ENCODE data around the gene CMPK2. TPM values are rescaled to one million over a fixed set of nuclear protein-coding genes. Genes with fewer than 3 reads are reported as not detected.

CMPK2 gene
- total RNA-seq, 1 experiment from 2014 or later: 0.80 TPM

DNA sequence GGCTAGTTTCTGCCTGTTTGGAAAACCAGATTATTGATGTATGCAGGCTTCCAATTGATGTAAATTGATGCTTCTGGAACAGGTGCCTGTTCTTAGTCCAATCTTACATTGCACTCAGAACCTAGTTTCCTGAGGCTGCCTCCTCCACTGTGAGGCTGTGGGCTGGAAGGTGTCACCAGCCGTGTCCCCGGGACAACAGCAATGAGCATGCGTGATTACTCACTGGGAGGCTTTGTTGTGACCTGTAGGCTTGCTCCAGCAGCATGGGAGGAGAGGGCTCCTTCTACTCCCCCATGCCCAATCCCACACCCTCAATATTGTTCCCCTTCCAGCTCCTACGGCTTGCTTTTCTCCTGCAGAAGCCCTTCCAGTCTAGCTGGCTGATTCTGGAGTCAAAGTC, 23.0 kb upstream of the CMPK2 start:
- DNase-seq (ENCODE audit: low read depth, low spot score): no peak
- TF ChIP-seq POLR2AphosphoS5 (IDR thresholded peaks at IDR 0.05; ENCODE audit: low read depth, low read length): no peak
- TF ChIP-seq TCF7L2 (IDR thresholded peaks at IDR 0.05; ENCODE audit: low read depth, low read length): no peak
- TF ChIP-seq SIN3A (IDR thresholded peaks at IDR 0.05; ENCODE audit: borderline replicate concordance, insufficient read depth, low read depth, low read length): no peak
- TF ChIP-seq, protein P1, sequence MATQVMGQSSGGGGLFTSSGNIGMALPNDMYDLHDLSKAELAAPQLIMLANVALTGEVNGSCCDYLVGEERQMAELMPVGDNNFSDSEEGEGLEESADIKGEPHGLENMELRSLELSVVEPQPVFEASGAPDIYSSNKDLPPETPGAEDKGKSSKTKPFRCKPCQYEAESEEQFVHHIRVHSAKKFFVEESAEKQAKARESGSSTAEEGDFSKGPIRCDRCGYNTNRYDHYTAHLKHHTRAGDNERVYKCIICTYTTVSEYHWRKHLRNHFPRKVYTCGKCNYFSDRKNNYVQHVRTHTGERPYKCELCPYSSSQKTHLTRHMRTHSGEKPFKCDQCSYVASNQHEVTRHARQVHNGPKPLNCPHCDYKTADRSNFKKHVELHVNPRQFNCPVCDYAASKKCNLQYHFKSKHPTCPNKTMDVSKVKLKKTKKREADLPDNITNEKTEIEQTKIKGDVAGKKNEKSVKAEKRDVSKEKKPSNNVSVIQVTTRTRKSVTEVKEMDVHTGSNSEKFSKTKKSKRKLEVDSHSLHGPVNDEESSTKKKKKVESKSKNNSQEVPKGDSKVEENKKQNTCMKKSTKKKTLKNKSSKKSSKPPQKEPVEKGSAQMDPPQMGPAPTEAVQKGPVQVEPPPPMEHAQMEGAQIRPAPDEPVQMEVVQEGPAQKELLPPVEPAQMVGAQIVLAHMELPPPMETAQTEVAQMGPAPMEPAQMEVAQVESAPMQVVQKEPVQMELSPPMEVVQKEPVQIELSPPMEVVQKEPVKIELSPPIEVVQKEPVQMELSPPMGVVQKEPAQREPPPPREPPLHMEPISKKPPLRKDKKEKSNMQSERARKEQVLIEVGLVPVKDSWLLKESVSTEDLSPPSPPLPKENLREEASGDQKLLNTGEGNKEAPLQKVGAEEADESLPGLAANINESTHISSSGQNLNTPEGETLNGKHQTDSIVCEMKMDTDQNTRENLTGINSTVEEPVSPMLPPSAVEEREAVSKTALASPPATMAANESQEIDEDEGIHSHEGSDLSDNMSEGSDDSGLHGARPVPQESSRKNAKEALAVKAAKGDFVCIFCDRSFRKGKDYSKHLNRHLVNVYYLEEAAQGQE (IDR thresholded peaks at IDR 0.05; ENCODE audit: insufficient read depth in 1 of 2, low read depth in 2 of 2, low read length in 1 of 2): no peak
- TF ChIP-seq, protein P2, sequence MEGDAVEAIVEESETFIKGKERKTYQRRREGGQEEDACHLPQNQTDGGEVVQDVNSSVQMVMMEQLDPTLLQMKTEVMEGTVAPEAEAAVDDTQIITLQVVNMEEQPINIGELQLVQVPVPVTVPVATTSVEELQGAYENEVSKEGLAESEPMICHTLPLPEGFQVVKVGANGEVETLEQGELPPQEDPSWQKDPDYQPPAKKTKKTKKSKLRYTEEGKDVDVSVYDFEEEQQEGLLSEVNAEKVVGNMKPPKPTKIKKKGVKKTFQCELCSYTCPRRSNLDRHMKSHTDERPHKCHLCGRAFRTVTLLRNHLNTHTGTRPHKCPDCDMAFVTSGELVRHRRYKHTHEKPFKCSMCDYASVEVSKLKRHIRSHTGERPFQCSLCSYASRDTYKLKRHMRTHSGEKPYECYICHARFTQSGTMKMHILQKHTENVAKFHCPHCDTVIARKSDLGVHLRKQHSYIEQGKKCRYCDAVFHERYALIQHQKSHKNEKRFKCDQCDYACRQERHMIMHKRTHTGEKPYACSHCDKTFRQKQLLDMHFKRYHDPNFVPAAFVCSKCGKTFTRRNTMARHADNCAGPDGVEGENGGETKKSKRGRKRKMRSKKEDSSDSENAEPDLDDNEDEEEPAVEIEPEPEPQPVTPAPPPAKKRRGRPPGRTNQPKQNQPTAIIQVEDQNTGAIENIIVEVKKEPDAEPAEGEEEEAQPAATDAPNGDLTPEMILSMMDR (IDR thresholded peaks at IDR 0.05): no peak

DNA sequence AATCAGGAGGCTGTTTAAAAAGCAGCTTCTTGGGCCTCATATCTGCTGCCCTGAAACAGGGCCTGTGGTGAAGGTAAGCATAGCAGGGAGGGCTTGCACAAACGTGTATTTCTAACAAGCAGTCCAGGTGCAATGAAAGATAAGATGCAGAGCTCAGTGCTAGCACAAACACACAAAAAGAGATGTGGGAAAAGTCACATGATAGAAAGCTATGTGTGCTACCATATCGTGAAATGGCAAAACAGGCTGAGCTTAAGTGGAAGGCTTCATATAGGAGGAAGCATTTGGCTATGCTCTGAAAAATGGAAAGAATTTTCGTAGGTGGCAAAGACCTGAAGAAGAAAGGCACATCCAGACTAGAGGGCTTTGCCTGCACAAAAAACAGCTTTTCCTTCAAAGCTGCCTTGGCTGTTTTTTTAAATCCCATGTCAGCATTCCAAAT, 22.1 kb upstream of the CMPK2 start:
- in situ Hi-C loops (cut with HindIII; ENCODE audit: low pct_unique_long_range_greater_than_20kb, low sequenced_read_pairs): no loop called here
- no peaks in the 10 kb centered on the region for H3K36me3 ChIP-seq (ENCODE audit: control insufficient read depth, insufficient read depth, low read length)
- no peak overlapping the region for H3K4me3 ChIP-seq (ENCODE audit: low read depth in 2 of 2, low read length in 2 of 2)
- TF ChIP-seq, protein P1 (IDR thresholded peaks at IDR 0.05; ENCODE audit: insufficient read depth in 1 of 2, low read depth in 2 of 2, low read length in 1 of 2): no peak
- TF ChIP-seq, protein P2 (IDR thresholded peaks at IDR 0.05): no peak
- TF ChIP-seq POLR2AphosphoS5 (IDR thresholded peaks at IDR 0.05; ENCODE audit: low read depth, low read length) (no peak), TCF7L2 (IDR thresholded peaks at IDR 0.05; ENCODE audit: low read depth, low read length) (no peak), SIN3A (IDR thresholded peaks at IDR 0.05; ENCODE audit: borderline replicate concordance, insufficient read depth, low read depth, low read length) (no peak)
- no peak overlapping the region for H3K27ac ChIP-seq (ENCODE audit: low read length)
- no peaks in the 10 kb centered on the region for H3K9me3 ChIP-seq (ENCODE audit: control insufficient read depth, insufficient read depth, low read depth, low read length)
- CTCF ChIA-PET: no interaction called here
- no peak for DNase-seq (ENCODE audit: low read depth, low spot score)
- intact Hi-C loops (cut with micrococcal nuclease; ENCODE audit: unreplicated experiment): no loop called here
- POLR2A ChIA-PET: no interaction called here
- H3K4me1 ChIP-seq (ENCODE audit: control insufficient read depth, insufficient read depth, low read length): no peaks in the 10 kb centered on the region
- H3K27me3 ChIP-seq (ENCODE audit: control insufficient read depth, insufficient read depth, low read length): no peaks in the 10 kb centered on the region
- BruUV-seq (replicated peaks): no TSS peak
- no peak for ATAC-seq

More for the DNA sequence above, 23.0 kb upstream of the CMPK2 start:
- intact Hi-C loops (cut with micrococcal nuclease; ENCODE audit: unreplicated experiment) (no loop called here), in situ Hi-C loops (cut with HindIII; ENCODE audit: low pct_unique_long_range_greater_than_20kb, low sequenced_read_pairs) (no loop called here)
- ChIA-PET CTCF (no interaction called here), POLR2A (no interaction called here)
- no peaks in the 10 kb centered on the region for H3K9me3 ChIP-seq (ENCODE audit: control insufficient read depth, insufficient read depth, low read depth, low read length)
- no peaks in the 10 kb centered on the region for H3K27me3 ChIP-seq (ENCODE audit: control insufficient read depth, insufficient read depth, low read length)
- no TSS peak for BruUV-seq (replicated peaks)
- no peak overlapping the region for H3K4me3 ChIP-seq (ENCODE audit: low read depth in 2 of 2, low read length in 2 of 2)
- no peak for ATAC-seq
- no peaks in the 10 kb centered on the region for H3K4me1 ChIP-seq (ENCODE audit: control insufficient read depth, insufficient read depth, low read length)
- no peak overlapping the region for H3K27ac ChIP-seq (ENCODE audit: low read length)
- H3K36me3 ChIP-seq (ENCODE audit: control insufficient read depth, insufficient read depth, low read length): no peaks in the 10 kb centered on the region

All from Panc1 (cell line).